ENCODE results near the gene PLEKHG2. TPM values are rescaled to one million over a fixed set of nuclear protein-coding genes. Genes with fewer than 3 reads are reported as not detected.

Gene PLEKHG2
- total RNA-seq, 1 experiment from 2014 or later = 29.0 TPM

- TF ChIP-seq SRF (IDR thresholded peaks at IDR 0.05; ENCODE audit: low read depth) = no peak
- TF ChIP-seq CEBPB (IDR thresholded peaks at IDR 0.05; ENCODE audit: low read depth) = no peak
- TF ChIP-seq JUND (IDR thresholded peaks at IDR 0.05) = no peak
- TF ChIP-seq SIN3A (IDR thresholded peaks at IDR 0.05; ENCODE audit: low read depth) = peak; percentile 97
- no peak for TF ChIP-seq EZH2phosphoT487 (IDR thresholded peaks at IDR 0.05; ENCODE audit: borderline replicate concordance)
Measured at GRCh38 chr19:39445196-39446111, 33.0 kb downstream of the PLEKHG2 start, which contains the start of gene SUPT5H (continued).

GRCh38 chr19:39446365-39447084 is 34.1 kb downstream of the PLEKHG2 start:
- Histone ChIP-seq H3K36me3 (ENCODE audit: control insufficient read depth in 1 of 2, insufficient read depth in 2 of 2, low read length in 2 of 2) (peaks cover 2 to 9% of the 10 kb centered on the region in 2 experiments; a peak in 2 of 4 replicates), H3K9ac (ENCODE audit: low read length) (peak overlapping the region; percentile 86), H3K4me1 (ENCODE audit: control insufficient read depth in 1 of 2, insufficient read depth in 2 of 2, low read length in 2 of 2) (peaks cover 6 to 28% of the 10 kb centered on the region in 2 experiments), H4K20me1 (ENCODE audit: insufficient read depth) (no peaks in the 10 kb centered on the region; the same call in 1 of the 2 replicates), H3K9me3 (ENCODE audit: control insufficient read depth in 1 of 2, insufficient read depth in 1 of 2, low read depth in 1 of 2, low read length in 2 of 2) (no peaks in the 10 kb centered on the region; a peak in 1 of 4 replicates), H2AFZ (ENCODE audit: low read depth, low read length, poor library complexity, severe bottlenecking) (no peak overlapping the region), H3K4me3 (replicated peaks in 1 of 2; ENCODE audit: low read depth in 1 of 2, low read length in 2 of 2) (peak overlapping the region; percentile 74 to 100), H3K27me3 (ENCODE audit: insufficient read depth, low read length) (no peaks in the 10 kb centered on the region), H3K4me2 (ENCODE audit: low read length) (peak overlapping the region; percentile 78), H3K27ac (ENCODE audit: low read depth, low read length) (no peak overlapping the region), H3K9me2 (ENCODE audit: insufficient read depth) (no peaks in the 10 kb centered on the region), H3K79me2 (ENCODE audit: insufficient read depth, low read length) (peaks cover 71% of the 10 kb centered on the region)
- no peak for ATAC-seq
- CTCF ChIA-PET = no interaction called here
- intact Hi-C loops (cut with micrococcal nuclease) = no loop called here
- BruUV-seq (replicated peaks) = no TSS peak
- RAD21 ChIA-PET (ENCODE audit: low non-redundant PET in 1 of 2, low total read pairs in 2 of 2, uncharacterized antibody in 2 of 2, unreplicated experiment in 2 of 2) = no interaction called here
- no peak for DNase-seq (ENCODE audit: low read depth, low spot score)
- TF ChIP-seq REST (IDR thresholded peaks at IDR 0.05; ENCODE audit: low read depth) (no peak), JUND (IDR thresholded peaks at IDR 0.05) (no peak), RAD21 (IDR thresholded peaks at IDR 0.05; ENCODE audit: low read depth) (no peak), SIN3A (IDR thresholded peaks at IDR 0.05; ENCODE audit: low read depth) (no peak), ELF1 (IDR thresholded peaks at IDR 0.05; ENCODE audit: borderline replicate concordance, low read depth) (no peak), POLR2A (IDR thresholded peaks at IDR 0.05; ENCODE audit: borderline replicate concordance, extremely low read depth, insufficient read depth, insufficient read length) (no peak)
- POLR2A ChIA-PET = interaction anchor here (0.8 to 1.5 kb wide), 4 partner anchors 11 to 56 kb away, joined by 3 to 6 read pairs (median 5); partner anchors contain the start of genes MED29, PAF1 and RPS16
